HG03039 (cell line): Measurements from ENCODE around the gene TFF3.

ENCODE experiments used
- ATAC-seq: cut with Tn5 transposase; IDR thresholded peaks from one replicate; pipeline ENCODE4 v1.9.1; 2021; ENCODE audit warnings: mild to moderate bottlenecking, moderate library complexity; ENCODE audit not compliant: unreplicated experiment

The TFF3 gene

DNA sequence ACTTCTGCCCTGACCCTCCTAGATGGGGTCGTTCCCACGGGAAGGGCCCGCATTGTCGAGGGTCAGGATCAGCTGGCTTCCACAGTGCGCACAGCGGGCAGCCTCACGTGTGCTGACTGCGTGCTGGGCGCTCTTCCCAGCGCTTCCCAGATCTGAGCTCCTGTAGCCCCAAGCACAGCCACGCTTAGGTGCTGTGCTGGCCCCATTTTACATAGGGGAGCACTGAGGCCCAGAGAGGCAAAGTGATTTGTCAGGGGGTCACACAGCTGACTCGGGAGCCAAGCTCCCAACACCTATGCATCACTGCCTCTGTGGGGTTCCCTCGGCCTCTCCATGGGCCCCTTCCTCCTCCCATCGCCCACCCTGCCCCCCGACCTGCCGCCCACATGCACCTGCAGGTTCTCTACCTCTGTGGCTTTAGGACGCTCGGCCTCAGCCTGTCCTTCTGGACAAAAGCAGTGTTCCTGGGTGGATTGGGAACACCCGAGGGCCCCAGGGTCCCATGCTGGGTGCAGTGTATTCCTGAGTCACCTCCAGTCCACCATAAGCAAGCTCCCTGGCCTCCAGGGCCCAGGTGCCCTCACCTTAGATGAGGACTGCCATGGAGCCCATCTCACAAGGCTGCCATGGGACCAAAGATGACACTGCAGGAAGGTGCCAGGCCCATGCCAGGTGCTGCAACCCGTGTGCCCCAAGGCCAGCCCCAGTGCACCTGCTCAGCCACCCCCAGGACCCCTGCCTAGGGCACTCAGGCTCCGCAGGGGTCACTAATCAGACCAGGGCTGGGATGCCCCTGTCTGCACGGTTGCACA is 23.3 kb downstream of the TFF3 start:
- ATAC-seq = no peak

DNA sequence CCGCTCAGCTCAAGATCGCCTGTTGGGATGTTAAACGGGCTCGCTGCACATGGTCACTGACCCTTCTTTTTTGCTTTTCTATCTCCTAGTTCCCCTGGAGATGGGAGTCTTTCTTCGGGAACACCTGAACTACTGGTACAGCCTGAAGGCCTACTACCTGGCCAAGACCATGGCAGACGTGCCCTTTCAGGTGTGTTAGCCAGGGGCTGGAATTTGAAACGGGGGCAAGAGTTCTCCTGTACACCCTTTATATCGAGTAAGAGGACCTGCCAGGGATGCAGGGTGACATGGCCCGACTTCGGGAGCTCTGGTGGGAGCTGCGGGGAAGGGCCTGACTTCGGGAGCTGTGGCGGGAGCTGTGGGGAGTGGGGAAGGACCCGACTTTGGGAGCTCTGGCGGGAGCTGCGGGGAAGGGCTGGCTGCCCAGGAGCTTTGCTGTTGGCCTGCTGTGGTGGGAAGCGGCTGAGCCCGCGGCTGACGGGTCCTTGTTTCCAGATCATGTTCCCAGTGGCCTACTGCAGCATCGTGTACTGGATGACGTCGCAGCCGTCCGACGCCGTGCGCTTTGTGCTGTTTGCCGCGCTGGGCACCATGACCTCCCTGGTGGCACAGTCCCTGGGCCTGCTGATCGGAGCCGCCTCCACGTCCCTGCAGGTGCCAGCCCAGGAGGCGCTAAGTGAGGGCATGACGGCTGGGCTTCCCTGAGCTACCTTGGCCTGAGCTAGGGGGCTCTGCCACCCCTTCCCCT is 24.0 kb downstream of the TFF3 start:
- ATAC-seq = no peak

GRCh38 chr21:42290505-42290904 is 24.7 kb downstream of the TFF3 start:
- no peak for ATAC-seq

- ATAC-seq = no peak
Observed at GRCh38 chr21:42289926-42290325, 25.3 kb downstream of the TFF3 start.

DNA sequence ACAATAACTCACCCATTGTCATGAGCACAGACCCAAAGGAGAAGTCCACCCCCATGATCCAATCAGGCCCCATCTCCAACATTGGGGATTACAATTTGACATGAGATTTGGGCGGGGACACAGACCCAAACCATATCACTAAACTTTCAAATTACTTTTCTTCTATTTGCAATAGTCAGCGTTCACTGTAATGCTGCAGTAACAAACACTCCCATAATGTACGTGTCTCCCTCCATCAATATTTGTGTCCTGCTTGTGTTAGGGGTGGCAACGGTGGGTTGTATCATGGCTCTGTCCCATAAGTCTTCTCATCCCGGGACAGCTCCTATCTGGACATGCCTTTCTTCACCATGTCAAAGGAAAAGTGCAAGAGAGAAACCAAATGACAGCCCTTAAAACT is 26.2 kb downstream of the TFF3 start:
- no peak for ATAC-seq

DNA sequence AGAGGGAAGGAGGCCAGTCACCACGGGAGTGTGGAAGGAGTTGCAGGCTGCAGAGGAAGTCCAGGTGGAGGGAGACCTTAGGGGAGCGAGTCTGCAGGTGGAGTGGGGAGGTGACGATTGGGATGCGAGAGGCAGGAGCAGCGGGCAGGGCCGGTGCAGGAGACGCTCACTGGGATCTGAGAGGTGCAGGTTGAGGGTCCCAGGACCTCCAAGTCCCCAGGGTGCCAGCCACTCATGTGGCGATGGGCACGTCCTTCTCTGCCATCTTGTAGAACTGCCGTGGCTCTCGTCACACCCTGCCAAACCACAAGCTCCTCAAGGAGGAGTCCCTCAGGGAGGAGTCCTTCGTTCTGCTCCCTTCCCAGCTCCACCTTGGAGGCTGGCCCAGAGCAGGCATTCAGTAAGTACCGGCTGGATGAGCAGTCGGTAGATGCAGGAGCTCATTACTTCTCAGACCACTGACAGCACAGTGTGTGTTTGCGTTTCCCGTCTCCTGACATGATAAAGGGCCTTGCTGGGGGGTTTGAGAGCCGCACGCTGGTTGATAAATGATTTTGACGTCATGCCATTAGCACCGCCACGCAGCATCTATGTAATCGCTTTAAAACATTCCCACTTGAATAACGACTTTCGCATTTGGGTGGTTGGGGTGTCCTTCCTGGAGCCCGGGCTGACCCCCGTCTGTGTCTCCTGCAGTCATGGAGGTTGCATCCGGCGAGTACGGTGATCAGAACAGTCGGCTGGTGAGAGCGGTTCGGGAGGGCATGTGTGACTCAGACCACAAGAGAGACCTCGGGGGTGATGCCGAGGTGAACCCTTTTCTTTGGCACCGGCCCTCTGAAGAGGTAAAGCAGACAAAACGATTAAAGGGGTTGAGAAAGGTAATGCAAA is 27.8 kb downstream of the TFF3 start:
- no peak for ATAC-seq

GRCh38 chr21:42286416-42286815 is 28.8 kb downstream of the TFF3 start:
- no peak for ATAC-seq

DNA sequence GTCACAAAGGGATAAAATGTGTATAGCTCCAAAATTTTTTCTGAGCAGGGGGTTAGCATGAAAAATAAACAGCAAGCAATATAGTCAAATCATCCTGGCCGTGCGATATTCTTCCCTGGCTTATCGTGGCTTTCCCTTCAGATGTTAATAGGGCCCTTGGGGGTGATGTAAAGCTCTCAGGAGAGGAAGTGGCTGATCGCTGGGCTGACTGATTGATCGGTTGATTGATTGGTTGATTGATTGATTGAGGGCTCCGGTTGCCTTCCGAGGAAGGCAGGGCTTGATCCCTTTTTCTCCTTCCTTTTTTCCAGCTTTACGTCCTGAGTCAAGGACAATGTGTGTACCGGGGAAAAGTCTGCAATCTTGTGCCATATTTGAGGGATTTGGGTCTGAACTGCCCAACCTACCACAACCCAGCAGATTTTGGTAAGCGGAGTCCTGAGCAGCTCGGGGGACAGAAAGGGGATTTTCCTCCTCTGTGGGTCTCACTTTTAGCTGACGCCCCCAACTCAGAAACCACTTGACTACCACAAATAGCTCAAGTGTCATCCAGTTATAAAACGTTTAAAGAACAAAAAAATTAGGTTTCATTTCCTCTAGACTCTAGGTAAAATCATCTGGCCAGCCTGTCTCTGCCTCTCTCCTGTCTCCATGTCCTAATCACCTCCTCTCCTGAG is 29.5 kb downstream of the TFF3 start:
- ATAC-seq = no peak

DNA sequence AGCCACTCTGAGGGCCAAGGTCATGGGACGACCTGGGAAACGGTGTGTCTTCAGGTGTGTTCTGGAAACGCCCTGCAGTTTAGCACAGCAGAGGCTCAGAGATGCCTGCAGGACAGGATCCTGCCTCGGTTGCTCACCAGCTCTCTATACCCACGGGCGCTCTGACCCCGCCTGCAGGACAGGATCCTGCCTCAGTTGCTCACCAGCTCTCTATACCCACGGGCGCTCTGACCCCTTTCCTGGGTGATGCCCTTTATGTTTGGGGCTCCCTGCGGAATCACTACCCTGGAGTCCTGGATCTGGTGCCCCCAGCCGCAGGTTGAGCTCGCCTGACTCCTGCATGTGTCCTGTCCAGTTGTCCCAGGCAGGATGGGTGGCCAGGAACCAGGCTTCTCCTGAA is 32.5 kb downstream of the TFF3 start:
- ATAC-seq = no peak

- ATAC-seq = no peak
Observed at GRCh38 chr21:42282021-42282420, 33.2 kb downstream of the TFF3 start.

DNA sequence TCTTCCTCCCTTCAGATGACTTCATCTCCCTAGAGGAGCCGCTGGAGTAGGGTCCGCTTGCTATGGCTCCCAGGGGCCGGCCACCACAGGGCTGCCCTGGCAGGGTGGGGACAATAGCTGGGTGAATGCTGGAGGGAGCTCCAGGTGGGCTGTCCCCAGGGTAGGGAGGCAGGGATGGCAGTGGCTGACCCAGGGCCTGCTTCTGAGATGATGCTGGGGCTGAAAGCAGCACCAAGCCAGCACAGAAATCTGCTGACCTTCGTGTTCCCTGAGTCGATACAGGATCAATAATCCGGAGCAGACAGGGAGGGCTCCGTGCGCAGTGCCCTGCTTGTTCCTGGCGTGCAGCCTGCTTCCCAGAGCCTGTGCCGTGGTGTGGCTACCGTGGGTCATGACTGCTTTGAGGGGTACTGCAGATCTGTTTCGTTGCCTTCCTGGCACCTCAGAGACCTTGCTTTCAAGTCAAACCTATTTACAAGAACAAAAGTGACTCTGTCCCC is 34.0 kb downstream of the TFF3 start:
- ATAC-seq = no peak

- ATAC-seq = no peak
Observed at GRCh38 chr21:42280356-42281180, 34.6 kb downstream of the TFF3 start.

DNA sequence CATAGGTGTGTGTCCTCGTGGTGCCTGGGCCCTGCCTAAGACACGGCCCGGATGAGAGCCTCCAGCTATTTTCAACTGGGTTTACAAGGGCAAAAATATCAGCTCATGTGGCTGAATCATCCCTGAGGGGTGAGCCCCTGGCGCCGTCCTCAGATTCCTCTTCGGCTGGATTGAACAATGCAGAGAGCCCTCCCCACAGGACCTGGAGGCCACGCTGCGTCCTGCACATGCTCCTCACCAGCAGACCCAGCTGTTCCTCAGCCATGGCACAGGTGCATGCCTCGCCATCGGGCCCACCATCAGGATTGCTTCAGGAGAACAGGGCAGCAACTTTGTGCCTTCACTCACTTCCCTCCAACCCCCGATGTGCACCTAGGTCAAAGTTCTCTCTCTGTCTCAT is 35.3 kb downstream of the TFF3 start:
- ATAC-seq = no peak

DNA sequence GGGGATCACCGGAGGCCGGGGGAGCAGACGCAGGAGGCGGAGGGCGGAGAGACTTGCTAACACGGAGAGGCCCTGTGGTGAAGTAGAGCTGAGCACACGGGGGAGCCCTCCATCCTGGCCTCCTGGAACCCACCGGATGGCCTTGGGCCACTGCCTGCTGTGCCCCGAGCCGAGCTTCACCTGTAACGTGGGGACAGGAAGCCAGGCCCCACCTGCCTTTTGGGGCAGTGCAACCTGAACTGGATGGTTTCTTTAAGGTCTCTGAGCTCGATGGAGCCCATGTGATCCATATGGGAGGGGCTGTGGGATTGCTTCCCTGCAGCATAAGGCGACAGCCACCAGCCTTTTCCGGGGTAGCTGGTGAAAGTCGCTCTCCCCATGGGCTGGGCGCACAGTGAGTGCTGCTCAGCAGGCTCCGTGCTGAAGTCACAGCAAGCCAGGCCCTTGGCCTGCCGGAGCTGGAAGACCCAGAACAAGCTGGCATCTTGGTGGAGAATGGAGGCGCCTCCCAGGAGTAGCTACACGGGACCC is 35.8 kb downstream of the TFF3 start:
- ATAC-seq = no peak

- no peak for ATAC-seq
Observed at GRCh38 chr21:42278451-42279149, 36.6 kb downstream of the TFF3 start.

DNA sequence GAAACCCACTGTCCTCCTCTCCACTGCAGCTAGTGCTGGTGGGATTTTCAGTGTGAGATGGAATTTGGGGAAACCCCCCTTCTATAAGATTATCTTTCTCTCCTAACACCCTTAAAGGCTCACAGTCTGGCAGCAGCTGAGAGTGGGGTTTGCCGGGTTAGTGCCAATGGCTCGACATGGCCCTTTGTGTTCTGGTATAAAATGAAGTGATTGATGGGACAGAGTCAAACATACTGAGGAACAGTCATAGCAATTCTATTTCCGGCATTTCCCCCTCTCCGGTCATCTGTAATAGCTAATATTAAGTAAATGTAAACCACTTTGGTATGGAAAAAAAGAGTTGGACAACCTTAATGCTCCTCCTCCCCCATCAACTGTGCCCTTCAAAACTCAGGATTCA is 37.6 kb downstream of the TFF3 start:
- ATAC-seq = no peak

DNA sequence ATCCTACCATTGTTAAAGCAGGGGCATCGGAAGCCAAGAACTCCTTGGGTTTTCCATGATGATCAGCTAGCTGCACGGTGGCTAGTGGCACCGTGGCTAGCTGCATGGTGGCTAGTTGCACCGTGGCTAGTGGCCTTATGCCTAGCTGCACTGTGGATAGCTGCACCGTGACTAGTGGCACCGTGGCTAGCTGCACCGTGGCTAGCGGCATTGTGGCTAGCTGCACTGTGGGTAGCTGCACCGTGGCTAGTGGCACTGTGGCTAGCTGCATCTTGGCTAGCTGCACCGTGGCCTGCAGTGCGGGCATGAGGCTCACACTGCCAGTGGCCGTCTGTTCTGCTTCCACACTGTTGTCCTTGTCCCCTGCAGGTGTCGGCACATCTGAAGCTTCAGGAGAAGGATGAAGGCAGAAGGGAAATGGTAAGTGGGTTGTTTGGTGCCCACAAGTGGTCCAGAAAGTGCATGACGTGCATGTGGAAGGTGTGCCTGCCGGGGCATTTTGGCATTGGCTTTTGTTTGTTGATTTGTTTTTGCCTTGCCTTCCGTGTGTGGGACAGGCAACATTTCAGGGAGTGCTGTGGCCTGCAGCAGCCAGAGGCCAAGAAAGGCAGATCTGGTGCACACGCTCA is 38.6 kb downstream of the TFF3 start:
- no peak for ATAC-seq

DNA sequence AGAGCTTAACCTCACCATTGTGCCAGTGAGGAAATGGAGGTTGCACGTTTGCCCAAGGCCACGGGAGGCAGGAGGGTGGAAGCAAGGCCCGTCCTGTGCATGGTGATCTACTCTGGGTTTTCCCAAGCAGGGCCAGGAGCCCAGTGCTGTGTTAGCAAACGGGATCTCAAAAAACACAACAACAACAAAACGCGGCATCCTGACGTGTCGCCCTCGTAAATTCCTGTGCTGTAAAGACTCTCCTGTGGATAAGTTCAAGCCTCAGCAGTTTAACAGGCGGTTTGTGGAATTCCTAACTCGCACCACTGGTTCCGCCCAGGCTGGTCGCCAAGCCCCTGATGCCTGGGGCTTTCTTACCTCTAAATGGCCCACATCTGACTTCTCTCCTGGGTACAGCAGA is 39.1 kb downstream of the TFF3 start:
- no peak for ATAC-seq
